ENCODE results near the gene GJD3.

Gene GJD3

GRCh38 chr17:40350689-40351358 lies 13.7 kb downstream of the GJD3 start:
- DNase-seq = no peak

GRCh38 chr17:40349895-40350688 lies 14.4 kb downstream of the GJD3 start:
- no peak for DNase-seq

- DNase-seq = no peak
These were observed 15.1 kb downstream of the GJD3 start for GRCh38 chr17:40349477-40349894.

- DNase-seq = no peak
These were observed 15.7 kb downstream of the GJD3 start for GRCh38 chr17:40348562-40349476.

- no peak for DNase-seq
These were observed 16.4 kb downstream of the GJD3 start for GRCh38 chr17:40348136-40348504.

GRCh38 chr17:40347319-40348135 lies 17.0 kb downstream of the GJD3 start:
- no peak for DNase-seq

- no peak for DNase-seq
These were observed 17.8 kb downstream of the GJD3 start for GRCh38 chr17:40346765-40347158.

- no peak for DNase-seq
These were observed 18.4 kb downstream of the GJD3 start for GRCh38 chr17:40345994-40346764.

- DNase-seq = peak in 1 of 3 donors; percentile 27
These were observed 19.2 kb downstream of the GJD3 start for GRCh38 chr17:40345161-40345993.

- peak in 2 of 3 donors; percentile 45 to 47 for DNase-seq
These were observed 19.9 kb downstream of the GJD3 start for GRCh38 chr17:40344421-40345160.

- peak in 2 of 3 donors; percentile 48 to 54 for DNase-seq
These were observed 21.1 kb downstream of the GJD3 start for GRCh38 chr17:40343219-40344119.

- peak in 1 of 3 donors; percentile 41 for DNase-seq
These were observed 21.9 kb downstream of the GJD3 start for GRCh38 chr17:40342504-40343218.

GRCh38 chr17:40341808-40342503 lies 22.6 kb downstream of the GJD3 start:
- DNase-seq = peak; percentile 66 to 90 (median 68)

GRCh38 chr17:40340880-40341807 lies 23.4 kb downstream of the GJD3 start:
- peak; percentile 94 to 96 (median 95) for DNase-seq

- DNase-seq = no peak
These were observed 24.2 kb downstream of the GJD3 start for GRCh38 chr17:40340327-40340726.
